A549 (cell line): ENCODE measurements around the gene TRABD. TPM values are rescaled to one million over a fixed set of nuclear protein-coding genes. Genes with fewer than 3 reads are reported as not detected.

Source experiments
- ATAC-seq, 2 experiments: fragments of 200-7000 bp in 1 of 2; fragments of >200 bp in 1 of 2; cut with Nextera tagmentation in 1 of 2; cut with Tn5 transposase in 1 of 2; 3 replicates each; pipeline versions ENCODE4 v1.8.0 to v1.9.1; 2018 to 2020; ENCODE audit warnings: mild to moderate bottlenecking in 1 of 2, moderate library complexity in 1 of 2
- CTCF ChIA-PET: fragments of 300-600 bp; sonication (Branson Sonifier 250); formaldehyde crosslinking; extraction: SDS; loops from one replicate; lab custom pipeline; 2021; ENCODE audit warnings: antibody characterized with exemption, inconsistent platforms; lab: Yijun Ruan, JAX
- POLR2A ChIA-PET: fragments of 350-600 bp; formaldehyde crosslinking; extraction: SDS; loops from one replicate; lab custom pipeline; 2021; ENCODE audit warnings: antibody characterized with exemption, inconsistent platforms; lab: Yijun Ruan, JAX
- DNase-seq, 2 experiments: peaks; one replicate each; pipeline versions ENCODE4 v3.0.0 to v3.0.0-alpha.2; 2011 to 2016; ENCODE audit warnings: low read depth in 1 of 2, low spot score in 1 of 2
- FAIRE-seq: peaks from 2 replicates; lab custom pipeline; 2011; peaks lifted over from hg19 to GRCh38; lab: Jason Lieb, UNC
- H3K27ac ChIP-seq, 2 experiments: fragments of >200 bp; sonication (Bioruptor Twin); formaldehyde crosslinking; 3 replicates each; pipeline ENCODE4 v1.5.1; 2016 to 2017
- H3K4me1 ChIP-seq: fragments of >200 bp; sonication (Bioruptor Twin); formaldehyde crosslinking; 3 replicates; pipeline ENCODE4 v1.6.1; 2016
- H3K4me2 ChIP-seq: fragments of >200 bp; sonication (Bioruptor Twin); formaldehyde crosslinking; 3 replicates; pipeline ENCODE4 v1.6.1; 2016
- H3K4me3 ChIP-seq: fragments of >200 bp; sonication (Bioruptor Twin); formaldehyde crosslinking; 3 replicates; pipeline ENCODE4 v1.5.1; 2016
- H3K9me3 ChIP-seq: fragments of >200 bp; sonication (Bioruptor Twin); formaldehyde crosslinking; 3 replicates; pipeline ENCODE4 v1.6.1; 2016
- CBX8 ChIP-seq: fragments of 200-600 bp; sonication (generic); IDR thresholded peaks from 2 replicates; pipeline ENCODE4 v1.6.1; 2016
- EHF ChIP-seq: fragments of 250-450 bp; sonication (Bioruptor Pico); IDR thresholded peaks from 2 replicates; pipeline ENCODE4 v1.5.0; 2020; ENCODE audit warnings: mild to moderate bottlenecking
- EP300 ChIP-seq, 2 experiments: fragments of >200 bp; sonication (Bioruptor Twin); formaldehyde crosslinking; IDR thresholded peaks; 2 replicates in 1 of 2; 3 replicates in 1 of 2; pipeline ENCODE4 v1.6.1; 2016 to 2017
- FOSL2 ChIP-seq, 2 experiments: fragments of 450-650 bp in 1 of 2; fragments of >200 bp in 1 of 2; sonication (Bioruptor Twin) in 1 of 2; formaldehyde crosslinking; IDR thresholded peaks; 2 replicates each; pipeline versions ENCODE4 v1.5.0 to v1.6.1; 2016 to 2020; ENCODE audit warnings: mild to moderate bottlenecking in 1 of 2, moderate library complexity in 1 of 2
- HDAC2 ChIP-seq: fragments of 200-600 bp; sonication (generic); IDR thresholded peaks from 2 replicates; pipeline ENCODE4 v1.6.1; 2016
- HEYL ChIP-seq: fragments of 250-450 bp; sonication (Bioruptor Pico); IDR thresholded peaks from 2 replicates; pipeline ENCODE4 v1.8.0; 2021; ENCODE audit warnings: mild to moderate bottlenecking, moderate library complexity
- HOXB5 ChIP-seq: fragments of 250-450 bp; sonication (Bioruptor Pico); IDR thresholded peaks from 2 replicates; pipeline ENCODE4 v1.5.0; 2020; ENCODE audit warnings: mild to moderate bottlenecking, moderate library complexity
- JUNB ChIP-seq: fragments of >200 bp; sonication (Bioruptor Twin); formaldehyde crosslinking; IDR thresholded peaks from 2 replicates; pipeline ENCODE4 v1.6.1; 2016
- KDM5A ChIP-seq: fragments of 200-600 bp; sonication (generic); IDR thresholded peaks from 2 replicates; pipeline ENCODE4 v1.6.1; 2016; ENCODE audit warnings: antibody characterized with exemption, mild to moderate bottlenecking
- NPAS2 ChIP-seq: fragments of 250-450 bp; sonication (Bioruptor Pico); IDR thresholded peaks from 2 replicates; pipeline ENCODE4 v1.8.0; 2022; ENCODE audit warnings: mild to moderate bottlenecking, moderate library complexity, borderline replicate concordance
- POLR2A ChIP-seq: IDR thresholded peaks from 2 replicates; pipeline ENCODE4 v1.6.1; 2012; ENCODE audit warnings: mild to moderate bottlenecking, low read length
- RAD21 ChIP-seq, 2 experiments: fragments of >200 bp in 1 of 2; sonication (Bioruptor Twin) in 1 of 2; formaldehyde crosslinking in 1 of 2; IDR thresholded peaks in 1 of 2; conservative IDR thresholded peaks in 1 of 2; 2 replicates in 1 of 2; 3 replicates in 1 of 2; pipeline ENCODE4 v1.6.1; 2012 to 2018; ENCODE audit warnings: inconsistent platforms in 1 of 2
- RCOR1 ChIP-seq: fragments of 150-350 bp; IDR thresholded peaks from 2 replicates; pipeline ENCODE4 v1.6.1; 2014; ENCODE audit warnings: antibody characterized with exemption, low read length, low read depth
- SREBF2 ChIP-seq: fragments of 450-650 bp; IDR thresholded peaks from 2 replicates; pipeline ENCODE4 v1.6.1; 2014; ENCODE audit warnings: mild to moderate bottlenecking, moderate library complexity
- ZFP36 ChIP-seq: fragments of 450-650 bp; IDR thresholded peaks from 2 replicates; pipeline ENCODE4 v1.6.1; 2014; ENCODE audit warnings: borderline replicate concordance; ENCODE audit not compliant: partially characterized antibody
- ZNF302 ChIP-seq: fragments of 250-450 bp; sonication (Bioruptor Pico); IDR thresholded peaks from 2 replicates; pipeline ENCODE4 v1.9.0; 2021; ENCODE audit warnings: inconsistent platforms, mild to moderate bottlenecking, moderate library complexity
- ZSCAN20 ChIP-seq: fragments of 250-450 bp; sonication (Bioruptor Pico); IDR thresholded peaks from 2 replicates; pipeline ENCODE4 v1.8.0; 2022; ENCODE audit warnings: mild to moderate bottlenecking, moderate library complexity
- WGBS: methylation state at CpG from one replicate; pipeline ENCODE4 v1.1.6; 2017; ENCODE audit errors: missing lambda C conversion rate; 5-methylcytosine and 5-hydroxymethylcytosine counted together
- polyA plus RNA-seq, 4 experiments: library from polyadenylated mRNA; depleted of rRNA in 3 of 4; stranded (reverse); fragments of >200 nt; fragmentation: RNase III in 1 of 4; extraction: RNeasy Plus Mini Kit Qiagen cat#74134 plus additional on column Dnase treatment in 1 of 4; gene quantifications; 2 replicates in 3 of 4; 3 replicates in 1 of 4; pipeline ENCODE4 v1.2.3, GENCODE V29; 2011 to 2017
- TF ChIP-seq, protein P1 (sequence below): fragments of 450-650 bp; IDR thresholded peaks from 2 replicates; pipeline ENCODE4 v1.6.1; 2014; ENCODE audit warnings: antibody characterized with exemption
- TF ChIP-seq, protein P2 (sequence below): fragments of 200-600 bp; sonication (generic); IDR thresholded peaks from 2 replicates; pipeline ENCODE4 v1.6.1; 2016; ENCODE audit warnings: antibody characterized with exemption, mild to moderate bottlenecking, moderate library complexity
- TF ChIP-seq, protein P3 (sequence below): fragments of >200 bp; sonication (Bioruptor Twin); formaldehyde crosslinking; IDR thresholded peaks from 3 replicates; pipeline ENCODE4 v1.6.1; 2016
- TF ChIP-seq, protein P4 (sequence below): IDR thresholded peaks from 2 replicates; pipeline ENCODE4 v1.6.1; 2012
- TF ChIP-seq, protein P5 (sequence below): fragments of 150-350 bp; IDR thresholded peaks from 2 replicates; pipeline ENCODE4 v1.6.1; 2014; ENCODE audit warnings: low read depth, mild to moderate bottlenecking, low read length

Gene TRABD
- polyA plus RNA-seq, 2 of the 4 experiments (the other 2 are of a cell fraction) = 14.8 to 30.4 TPM

DNA sequence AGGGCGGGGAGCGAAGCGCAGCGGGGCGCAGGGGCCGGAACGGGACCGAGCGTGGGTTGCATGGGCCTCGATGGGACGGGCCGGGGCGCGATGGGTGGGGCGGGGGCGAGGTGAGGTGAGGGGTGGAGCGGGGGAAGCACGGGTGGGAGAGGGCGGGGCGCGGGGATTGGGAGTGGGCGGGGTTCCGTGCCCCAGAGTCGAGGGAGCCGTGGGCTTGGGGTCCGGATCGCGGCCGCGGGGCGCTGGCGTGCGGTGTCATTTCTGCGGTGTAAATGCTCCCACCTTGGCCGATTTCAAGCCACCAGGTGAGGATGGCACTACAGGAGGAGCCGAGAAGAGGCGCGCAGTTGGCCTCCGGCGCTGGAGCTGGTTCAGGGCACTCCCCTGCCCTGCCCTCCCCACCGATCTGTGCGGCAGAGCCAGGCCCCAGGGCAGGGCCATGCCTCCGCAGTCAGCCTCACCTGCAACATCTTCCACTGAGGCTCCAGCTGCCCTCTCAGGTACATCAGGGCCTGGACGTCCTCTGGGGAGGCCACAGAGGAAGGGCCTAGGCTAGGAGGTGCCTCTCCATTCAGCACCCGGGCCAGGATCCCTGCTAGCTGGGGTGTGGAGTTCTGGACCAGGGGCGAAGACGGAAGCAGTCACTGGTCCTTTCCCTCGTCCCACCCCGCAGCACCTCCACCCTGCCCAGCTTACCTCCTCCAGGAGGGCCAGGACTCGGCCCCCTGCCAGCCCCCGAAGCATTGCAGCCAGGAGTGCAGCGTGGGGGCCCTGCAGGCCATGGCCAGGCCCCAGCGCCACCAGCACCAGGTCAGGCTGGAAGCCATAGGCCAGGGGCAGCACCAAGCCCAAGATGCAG, 59.7 kb downstream of the TRABD start:
- Histone ChIP-seq H3K27ac (peak overlapping the region; percentile 88 to 96), H3K9me3 (no peaks in the 10 kb centered on the region), H3K4me1 (peaks cover 25% of the 10 kb centered on the region; the same call in 2 of the 3 replicates), H3K4me3 (peak overlapping the region; percentile 97), H3K4me2 (peak overlapping the region; percentile 98)
- WGBS = 60% methylated on average over 1 of the region's 53 CpGs
- TF ChIP-seq CBX8 (no peak), RCOR1 (no peak), HOXB5 (CRISPR knock-in tag) (no peak), ZSCAN20 (no peak), ZFP36 (no peak), NPAS2 (no peak), RAD21 (conservative IDR thresholded peaks at IDR 0.05 in 1 of 2, IDR thresholded peaks at IDR 0.05 in 1 of 2) (no peak), FOSL2 (IDR thresholded peaks at IDR 0.05) (no peak), FOSL2 (CRISPR knock-in tag; IDR thresholded peaks at IDR 0.05) (no peak), ZNF302 (no peak)
- TF ChIP-seq, protein P1, sequence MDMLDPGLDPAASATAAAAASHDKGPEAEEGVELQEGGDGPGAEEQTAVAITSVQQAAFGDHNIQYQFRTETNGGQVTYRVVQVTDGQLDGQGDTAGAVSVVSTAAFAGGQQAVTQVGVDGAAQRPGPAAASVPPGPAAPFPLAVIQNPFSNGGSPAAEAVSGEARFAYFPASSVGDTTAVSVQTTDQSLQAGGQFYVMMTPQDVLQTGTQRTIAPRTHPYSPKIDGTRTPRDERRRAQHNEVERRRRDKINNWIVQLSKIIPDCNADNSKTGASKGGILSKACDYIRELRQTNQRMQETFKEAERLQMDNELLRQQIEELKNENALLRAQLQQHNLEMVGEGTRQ = no peak
- TF ChIP-seq, protein P2, sequence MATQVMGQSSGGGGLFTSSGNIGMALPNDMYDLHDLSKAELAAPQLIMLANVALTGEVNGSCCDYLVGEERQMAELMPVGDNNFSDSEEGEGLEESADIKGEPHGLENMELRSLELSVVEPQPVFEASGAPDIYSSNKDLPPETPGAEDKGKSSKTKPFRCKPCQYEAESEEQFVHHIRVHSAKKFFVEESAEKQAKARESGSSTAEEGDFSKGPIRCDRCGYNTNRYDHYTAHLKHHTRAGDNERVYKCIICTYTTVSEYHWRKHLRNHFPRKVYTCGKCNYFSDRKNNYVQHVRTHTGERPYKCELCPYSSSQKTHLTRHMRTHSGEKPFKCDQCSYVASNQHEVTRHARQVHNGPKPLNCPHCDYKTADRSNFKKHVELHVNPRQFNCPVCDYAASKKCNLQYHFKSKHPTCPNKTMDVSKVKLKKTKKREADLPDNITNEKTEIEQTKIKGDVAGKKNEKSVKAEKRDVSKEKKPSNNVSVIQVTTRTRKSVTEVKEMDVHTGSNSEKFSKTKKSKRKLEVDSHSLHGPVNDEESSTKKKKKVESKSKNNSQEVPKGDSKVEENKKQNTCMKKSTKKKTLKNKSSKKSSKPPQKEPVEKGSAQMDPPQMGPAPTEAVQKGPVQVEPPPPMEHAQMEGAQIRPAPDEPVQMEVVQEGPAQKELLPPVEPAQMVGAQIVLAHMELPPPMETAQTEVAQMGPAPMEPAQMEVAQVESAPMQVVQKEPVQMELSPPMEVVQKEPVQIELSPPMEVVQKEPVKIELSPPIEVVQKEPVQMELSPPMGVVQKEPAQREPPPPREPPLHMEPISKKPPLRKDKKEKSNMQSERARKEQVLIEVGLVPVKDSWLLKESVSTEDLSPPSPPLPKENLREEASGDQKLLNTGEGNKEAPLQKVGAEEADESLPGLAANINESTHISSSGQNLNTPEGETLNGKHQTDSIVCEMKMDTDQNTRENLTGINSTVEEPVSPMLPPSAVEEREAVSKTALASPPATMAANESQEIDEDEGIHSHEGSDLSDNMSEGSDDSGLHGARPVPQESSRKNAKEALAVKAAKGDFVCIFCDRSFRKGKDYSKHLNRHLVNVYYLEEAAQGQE = no peak
- TF ChIP-seq, protein P3, sequence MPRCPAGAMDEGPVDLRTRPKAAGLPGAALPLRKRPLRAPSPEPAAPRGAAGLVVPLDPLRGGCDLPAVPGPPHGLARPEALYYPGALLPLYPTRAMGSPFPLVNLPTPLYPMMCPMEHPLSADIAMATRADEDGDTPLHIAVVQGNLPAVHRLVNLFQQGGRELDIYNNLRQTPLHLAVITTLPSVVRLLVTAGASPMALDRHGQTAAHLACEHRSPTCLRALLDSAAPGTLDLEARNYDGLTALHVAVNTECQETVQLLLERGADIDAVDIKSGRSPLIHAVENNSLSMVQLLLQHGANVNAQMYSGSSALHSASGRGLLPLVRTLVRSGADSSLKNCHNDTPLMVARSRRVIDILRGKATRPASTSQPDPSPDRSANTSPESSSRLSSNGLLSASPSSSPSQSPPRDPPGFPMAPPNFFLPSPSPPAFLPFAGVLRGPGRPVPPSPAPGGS = no peak
- FAIRE-seq (no peak), DNase-seq (no peak), ATAC-seq (peak; percentile 22 to 35; a peak in 4 of 6 replicates)
- POLR2A ChIA-PET = interaction anchor here (0.7 kb wide), 1 partner anchor 97 kb away, joined by 3 read pairs; no protein-coding TSS in a partner anchor
- CTCF ChIA-PET = interaction anchor here (0.8 to 1.8 kb wide), 2 partner anchors 75 to 97 kb away, joined by 3 read pairs; no protein-coding TSS in a partner anchor

DNA sequence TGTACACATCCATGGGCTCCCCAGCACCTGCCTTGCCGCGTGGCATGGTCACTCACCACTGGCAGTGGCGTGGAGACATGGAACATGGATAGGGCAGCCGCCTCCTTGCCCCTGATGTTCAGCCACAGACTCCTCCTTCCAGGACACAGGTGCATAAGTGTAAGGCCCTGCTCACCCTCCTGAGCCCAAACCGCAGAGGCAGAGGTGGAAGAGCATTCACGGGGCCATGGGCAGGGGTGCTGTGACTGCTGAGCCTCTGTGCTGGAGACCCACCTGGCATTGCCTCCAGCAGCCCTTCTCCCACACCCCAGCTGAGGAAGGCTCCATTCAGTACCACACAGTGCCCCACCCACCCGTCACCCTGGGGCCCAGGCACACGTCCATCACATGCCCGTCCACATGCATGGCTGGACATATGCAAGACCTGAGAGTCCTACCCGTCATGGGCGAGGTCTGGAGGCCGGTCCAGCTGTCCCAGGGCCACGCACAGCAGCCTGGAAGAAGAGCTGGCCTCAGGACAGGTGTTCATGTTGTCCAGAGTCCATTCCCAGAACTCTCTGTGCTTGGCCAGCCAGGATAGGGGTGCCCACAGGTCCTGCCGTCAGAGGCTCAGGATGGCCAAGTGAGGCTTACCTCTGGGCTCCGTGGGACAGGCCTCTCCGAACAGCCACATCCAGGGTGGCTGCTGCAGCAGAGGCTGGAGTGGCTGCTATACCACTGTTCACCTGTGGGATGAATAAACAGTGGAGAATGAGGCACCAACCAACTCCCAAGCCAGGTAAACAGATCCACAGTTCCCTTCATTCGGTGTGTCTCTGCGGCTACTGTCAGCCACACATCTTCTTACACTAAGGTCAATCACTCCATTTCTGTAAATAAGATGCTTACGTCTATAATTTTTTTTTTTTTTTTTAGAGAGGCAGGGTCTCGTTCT, 60.8 kb downstream of the TRABD start:
- ChIA-PET POLR2A (interaction anchor here (0.7 to 1.1 kb wide), 2 partner anchors 25 to 96 kb away, joined by 3 read pairs; no protein-coding TSS in a partner anchor), CTCF (interaction anchor here (0.6 to 1.8 kb wide), 3 partner anchors 74 to 98 kb away, joined by 3 to 6 read pairs (median 3); no protein-coding TSS in a partner anchor)
- Histone ChIP-seq H3K4me1 (peaks cover 26% of the 10 kb centered on the region; the same call in 2 of the 3 replicates), H3K9me3 (no peaks in the 10 kb centered on the region), H3K4me3 (no peak overlapping the region; the same call in 2 of the 3 replicates), H3K4me2 (peak overlapping the region; percentile 98), H3K27ac (no peak overlapping the region)
- DNase-seq (peak in 1 of 2 experiments; percentile 47), FAIRE-seq (no peak), ATAC-seq (peak; percentile 30 to 41; a peak in 2 of 6 replicates)
- 89% methylated on average over 8 of the region's 20 CpGs for WGBS
- TF ChIP-seq KDM5A (no peak), POLR2A (no peak), EHF (CRISPR knock-in tag) (no peak), HEYL (CRISPR knock-in tag) (no peak), EP300 (IDR thresholded peaks at IDR 0.05) (no peak), ZSCAN20 (no peak), SREBF2 (no peak), HDAC2 (no peak), JUNB (no peak)
- TF ChIP-seq, protein P4, sequence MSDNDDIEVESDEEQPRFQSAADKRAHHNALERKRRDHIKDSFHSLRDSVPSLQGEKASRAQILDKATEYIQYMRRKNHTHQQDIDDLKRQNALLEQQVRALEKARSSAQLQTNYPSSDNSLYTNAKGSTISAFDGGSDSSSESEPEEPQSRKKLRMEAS = no peak
- TF ChIP-seq, protein P2 = no peak
- TF ChIP-seq, protein P5, sequence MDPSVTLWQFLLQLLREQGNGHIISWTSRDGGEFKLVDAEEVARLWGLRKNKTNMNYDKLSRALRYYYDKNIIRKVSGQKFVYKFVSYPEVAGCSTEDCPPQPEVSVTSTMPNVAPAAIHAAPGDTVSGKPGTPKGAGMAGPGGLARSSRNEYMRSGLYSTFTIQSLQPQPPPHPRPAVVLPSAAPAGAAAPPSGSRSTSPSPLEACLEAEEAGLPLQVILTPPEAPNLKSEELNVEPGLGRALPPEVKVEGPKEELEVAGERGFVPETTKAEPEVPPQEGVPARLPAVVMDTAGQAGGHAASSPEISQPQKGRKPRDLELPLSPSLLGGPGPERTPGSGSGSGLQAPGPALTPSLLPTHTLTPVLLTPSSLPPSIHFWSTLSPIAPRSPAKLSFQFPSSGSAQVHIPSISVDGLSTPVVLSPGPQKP = no peak
